Measurements from ENCODE around the gene TBC1D9. TPM values are rescaled to one million over a fixed set of nuclear protein-coding genes. Genes with fewer than 3 reads are reported as not detected.
"Not testable (repeated sequence)": the region's sequence is repeated elsewhere in the genome, so short reads cannot be mapped to it uniquely, and the experiment has no call there.

The TBC1D9 gene
- total and polyA plus RNA-seq, 4 donors = 47.6 to 98.1 (median 54.2) TPM

- H3K27me3 ChIP-seq (ENCODE audit: control insufficient read depth, insufficient read depth, low read length); H3K4me1 ChIP-seq (ENCODE audit: control insufficient read depth, insufficient read depth, low read length); H3K9me3 ChIP-seq (ENCODE audit: control insufficient read depth, insufficient read depth, low read length); H3K36me3 ChIP-seq (ENCODE audit: control insufficient read depth, insufficient read depth, low read length); H3K4me3 ChIP-seq (ENCODE audit: low read depth, low read length); H3K27ac ChIP-seq (ENCODE audit: low read depth, low read length); DNase-seq (ENCODE audit: low read depth in 4 of 6, low spot score in 6 of 6): not testable (repeated sequence)
These were observed 26.6 kb upstream of the TBC1D9 start for GRCh38 chr4:140782787-140783186.

GRCh38 chr4:140781596-140781995 lies 25.4 kb upstream of the TBC1D9 start:
- no peaks in the 10 kb centered on the region for H3K27me3 ChIP-seq (ENCODE audit: control insufficient read depth, insufficient read depth, low read length)

GRCh38 chr4:140777894-140778293 lies 21.7 kb upstream of the TBC1D9 start:
- Histone ChIP-seq H3K27ac (ENCODE audit: low read depth, low read length) (no peak overlapping the region), H3K4me3 (ENCODE audit: low read depth, low read length) (no peak overlapping the region), H3K27me3 (ENCODE audit: control insufficient read depth, insufficient read depth, low read length) (no peaks in the 10 kb centered on the region), H3K36me3 (ENCODE audit: control insufficient read depth, insufficient read depth, low read length) (no peaks in the 10 kb centered on the region), H3K4me1 (ENCODE audit: control insufficient read depth, insufficient read depth, low read length) (no peaks in the 10 kb centered on the region), H3K9me3 (ENCODE audit: control insufficient read depth, insufficient read depth, low read length) (no peaks in the 10 kb centered on the region)
- WGBS (ENCODE audit: insufficient coverage) = no CpG with 5 or more reads among the region's 2 CpGs
- no peak for DNase-seq (ENCODE audit: low read depth in 4 of 6, low spot score in 6 of 6)

More at GRCh38 chr4:140781596-140781995, 25.4 kb upstream of the TBC1D9 start:
- no peak overlapping the region for H3K27ac ChIP-seq (ENCODE audit: low read depth, low read length)
- no peaks in the 10 kb centered on the region for H3K36me3 ChIP-seq (ENCODE audit: control insufficient read depth, insufficient read depth, low read length)
- WGBS (ENCODE audit: insufficient coverage) = no CpG with 5 or more reads among the region's 3 CpGs
- DNase-seq (ENCODE audit: low read depth in 4 of 6, low spot score in 6 of 6) = peak in 1 of 6 donors; percentile 48
- H3K9me3 ChIP-seq (ENCODE audit: control insufficient read depth, insufficient read depth, low read length) = no peaks in the 10 kb centered on the region
- H3K4me3 ChIP-seq (ENCODE audit: low read depth, low read length) = no peak overlapping the region
- H3K4me1 ChIP-seq (ENCODE audit: control insufficient read depth, insufficient read depth, low read length) = no peaks in the 10 kb centered on the region

- no peaks in the 10 kb centered on the region for H3K9me3 ChIP-seq (ENCODE audit: control insufficient read depth, insufficient read depth, low read length)
- H3K27me3 ChIP-seq (ENCODE audit: control insufficient read depth, insufficient read depth, low read length) = no peaks in the 10 kb centered on the region
- H3K4me3 ChIP-seq (ENCODE audit: low read depth, low read length) = no peak overlapping the region
- H3K27ac ChIP-seq (ENCODE audit: low read depth, low read length) = no peak overlapping the region
- no peaks in the 10 kb centered on the region for H3K4me1 ChIP-seq (ENCODE audit: control insufficient read depth, insufficient read depth, low read length)
- WGBS (ENCODE audit: insufficient coverage) = no CpG with 5 or more reads among the region's 1 CpG
- no peaks in the 10 kb centered on the region for H3K36me3 ChIP-seq (ENCODE audit: control insufficient read depth, insufficient read depth, low read length)
- peak in 1 of 6 donors; percentile 67 for DNase-seq (ENCODE audit: low read depth in 4 of 6, low spot score in 6 of 6)
These were observed 21.2 kb upstream of the TBC1D9 start for GRCh38 chr4:140777386-140777785.

GRCh38 chr4:140776556-140776955 lies 20.4 kb upstream of the TBC1D9 start:
- Histone ChIP-seq H3K9me3 (ENCODE audit: control insufficient read depth, insufficient read depth, low read length) (no peaks in the 10 kb centered on the region), H3K4me1 (ENCODE audit: control insufficient read depth, insufficient read depth, low read length) (no peaks in the 10 kb centered on the region), H3K27me3 (ENCODE audit: control insufficient read depth, insufficient read depth, low read length) (no peaks in the 10 kb centered on the region), H3K36me3 (ENCODE audit: control insufficient read depth, insufficient read depth, low read length) (no peaks in the 10 kb centered on the region), H3K27ac (ENCODE audit: low read depth, low read length) (no peak overlapping the region), H3K4me3 (ENCODE audit: low read depth, low read length) (no peak overlapping the region)
- peak in 1 of 6 donors; percentile 76 for DNase-seq (ENCODE audit: low read depth in 4 of 6, low spot score in 6 of 6)
- WGBS (ENCODE audit: insufficient coverage) = 77% methylated on average over 2 of the region's 2 CpGs

- Histone ChIP-seq H3K36me3 (ENCODE audit: control insufficient read depth, insufficient read depth, low read length) (no peaks in the 10 kb centered on the region), H3K27me3 (ENCODE audit: control insufficient read depth, insufficient read depth, low read length) (no peaks in the 10 kb centered on the region), H3K9me3 (ENCODE audit: control insufficient read depth, insufficient read depth, low read length) (no peaks in the 10 kb centered on the region), H3K4me1 (ENCODE audit: control insufficient read depth, insufficient read depth, low read length) (no peaks in the 10 kb centered on the region), H3K27ac (ENCODE audit: low read depth, low read length) (no peak overlapping the region), H3K4me3 (ENCODE audit: low read depth, low read length) (no peak overlapping the region)
- DNase-seq (ENCODE audit: low read depth in 4 of 6, low spot score in 6 of 6) = no peak
These were observed 18.8 kb upstream of the TBC1D9 start for GRCh38 chr4:140774956-140775355.

- Histone ChIP-seq H3K4me3 (ENCODE audit: low read depth, low read length) (no peak overlapping the region), H3K27me3 (ENCODE audit: control insufficient read depth, insufficient read depth, low read length) (no peaks in the 10 kb centered on the region), H3K9me3 (ENCODE audit: control insufficient read depth, insufficient read depth, low read length) (no peaks in the 10 kb centered on the region), H3K36me3 (ENCODE audit: control insufficient read depth, insufficient read depth, low read length) (no peaks in the 10 kb centered on the region), H3K4me1 (ENCODE audit: control insufficient read depth, insufficient read depth, low read length) (no peaks in the 10 kb centered on the region), H3K27ac (ENCODE audit: low read depth, low read length) (no peak overlapping the region)
- no peak for DNase-seq (ENCODE audit: low read depth in 4 of 6, low spot score in 6 of 6)
- 100% methylated on average over 2 of the region's 6 CpGs for WGBS (ENCODE audit: insufficient coverage)
These were observed 18.3 kb upstream of the TBC1D9 start for GRCh38 chr4:140774510-140774909.

GRCh38 chr4:140769209-140769608 lies 13.0 kb upstream of the TBC1D9 start:
- H3K36me3 ChIP-seq (ENCODE audit: control insufficient read depth, insufficient read depth, low read length) = no peaks in the 10 kb centered on the region
- no peaks in the 10 kb centered on the region for H3K4me1 ChIP-seq (ENCODE audit: control insufficient read depth, insufficient read depth, low read length)
- 100% methylated on average over 1 of the region's 3 CpGs for WGBS (ENCODE audit: insufficient coverage)
- no peak overlapping the region for H3K4me3 ChIP-seq (ENCODE audit: low read depth, low read length)
- DNase-seq (ENCODE audit: low read depth in 4 of 6, low spot score in 6 of 6) = no peak
- H3K27me3 ChIP-seq (ENCODE audit: control insufficient read depth, insufficient read depth, low read length) = no peaks in the 10 kb centered on the region
- no peak overlapping the region for H3K27ac ChIP-seq (ENCODE audit: low read depth, low read length)
- no peaks in the 10 kb centered on the region for H3K9me3 ChIP-seq (ENCODE audit: control insufficient read depth, insufficient read depth, low read length)

- no peak overlapping the region for H3K27ac ChIP-seq (ENCODE audit: low read depth, low read length)
- no peaks in the 10 kb centered on the region for H3K36me3 ChIP-seq (ENCODE audit: control insufficient read depth, insufficient read depth, low read length)
- WGBS (ENCODE audit: insufficient coverage) = 77% methylated on average over 3 of the region's 7 CpGs
- H3K4me1 ChIP-seq (ENCODE audit: control insufficient read depth, insufficient read depth, low read length) = no peaks in the 10 kb centered on the region
- no peak for DNase-seq (ENCODE audit: low read depth in 4 of 6, low spot score in 6 of 6)
- H3K27me3 ChIP-seq (ENCODE audit: control insufficient read depth, insufficient read depth, low read length) = no peaks in the 10 kb centered on the region
- no peak overlapping the region for H3K4me3 ChIP-seq (ENCODE audit: low read depth, low read length)
- no peaks in the 10 kb centered on the region for H3K9me3 ChIP-seq (ENCODE audit: control insufficient read depth, insufficient read depth, low read length)
These were observed 8.7 kb upstream of the TBC1D9 start for GRCh38 chr4:140764785-140765392.

- DNase-seq (ENCODE audit: low read depth in 4 of 6, low spot score in 6 of 6) = no peak
- Histone ChIP-seq H3K9me3 (ENCODE audit: control insufficient read depth, insufficient read depth, low read length) (no peaks in the 10 kb centered on the region), H3K4me1 (ENCODE audit: control insufficient read depth, insufficient read depth, low read length) (no peaks in the 10 kb centered on the region), H3K27ac (ENCODE audit: low read depth, low read length) (no peak overlapping the region), H3K4me3 (ENCODE audit: low read depth, low read length) (no peak overlapping the region), H3K36me3 (ENCODE audit: control insufficient read depth, insufficient read depth, low read length) (no peaks in the 10 kb centered on the region), H3K27me3 (ENCODE audit: control insufficient read depth, insufficient read depth, low read length) (no peaks in the 10 kb centered on the region)
- 100% methylated on average over 1 of the region's 3 CpGs for whole genome bisulfite sequencing (ENCODE audit: insufficient coverage)
These were observed 6.0 kb upstream of the TBC1D9 start for GRCh38 chr4:140762202-140762601.

All from spinal cord (tissue), 10 donors.